Renal cortical epithelial cell (primary cell): ENCODE data around the gene MMAB. TPM values are rescaled to one million over a fixed set of nuclear protein-coding genes. Genes with fewer than 3 reads are reported as not detected.

Experiments
- DNase-seq: peaks from one replicate; pipeline ENCODE4 v3.0.0-alpha.2; 2011; ENCODE audit warnings: low read depth
- total RNA-seq: library from RNA; depleted of rRNA; stranded (reverse); fragments of >200 nt; gene quantifications from 2 replicates; pipeline ENCODE4 v1.2.3, GENCODE V29; 2014

MMAB gene
- total RNA-seq, 1 donor from 2014 or later, result 16.2 TPM

GRCh38 chr12:109559200-109559505 is 14.2 kb downstream of the MMAB start:
- DNase-seq, result no peak

DNA sequence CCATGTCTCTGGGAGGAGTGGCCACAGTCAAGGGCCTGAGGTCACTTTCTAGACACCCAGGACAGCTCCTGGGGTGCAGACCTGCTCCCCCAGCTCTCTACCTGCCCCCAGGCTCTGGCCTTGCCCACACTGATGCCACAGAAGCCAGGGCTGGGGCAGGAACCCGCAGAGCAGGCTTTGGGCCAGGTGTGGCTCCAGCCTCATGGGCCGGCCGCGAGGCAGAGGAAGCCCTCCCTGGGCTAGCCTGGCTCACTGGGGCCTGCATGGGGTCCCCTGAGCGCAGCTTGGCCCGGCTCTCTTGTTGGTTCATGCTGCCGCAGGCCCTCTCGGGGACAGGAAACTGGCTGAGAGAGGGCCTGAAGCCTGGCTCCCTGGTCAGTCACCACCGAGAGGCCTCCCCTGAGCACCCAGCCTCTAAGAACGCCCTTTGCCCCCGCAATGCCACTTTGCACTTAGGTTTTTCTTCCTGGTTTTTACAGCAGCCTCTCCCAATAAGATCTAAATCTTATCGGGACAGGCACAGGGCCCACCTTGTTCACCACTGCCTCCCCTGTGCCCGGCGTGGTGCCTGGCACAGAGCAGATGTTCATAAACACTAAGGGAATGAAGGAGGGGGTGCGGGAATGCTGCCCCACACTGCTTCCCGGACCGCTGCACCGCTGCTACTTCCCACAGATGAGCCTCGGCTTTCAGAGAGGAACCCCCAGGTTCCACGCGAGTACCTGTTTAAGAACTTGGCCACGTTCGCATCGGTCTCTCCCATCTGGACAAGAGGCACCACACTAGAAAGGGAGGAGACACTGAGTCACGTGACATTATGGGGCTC is 14.7 kb downstream of the MMAB start:
- DNase-seq, result no peak

- DNase-seq, result no peak
These were observed 15.5 kb downstream of the MMAB start for GRCh38 chr12:109557805-109558204.

- DNase-seq, result no peak
These were observed 16.1 kb downstream of the MMAB start for GRCh38 chr12:109557200-109557599.

DNA sequence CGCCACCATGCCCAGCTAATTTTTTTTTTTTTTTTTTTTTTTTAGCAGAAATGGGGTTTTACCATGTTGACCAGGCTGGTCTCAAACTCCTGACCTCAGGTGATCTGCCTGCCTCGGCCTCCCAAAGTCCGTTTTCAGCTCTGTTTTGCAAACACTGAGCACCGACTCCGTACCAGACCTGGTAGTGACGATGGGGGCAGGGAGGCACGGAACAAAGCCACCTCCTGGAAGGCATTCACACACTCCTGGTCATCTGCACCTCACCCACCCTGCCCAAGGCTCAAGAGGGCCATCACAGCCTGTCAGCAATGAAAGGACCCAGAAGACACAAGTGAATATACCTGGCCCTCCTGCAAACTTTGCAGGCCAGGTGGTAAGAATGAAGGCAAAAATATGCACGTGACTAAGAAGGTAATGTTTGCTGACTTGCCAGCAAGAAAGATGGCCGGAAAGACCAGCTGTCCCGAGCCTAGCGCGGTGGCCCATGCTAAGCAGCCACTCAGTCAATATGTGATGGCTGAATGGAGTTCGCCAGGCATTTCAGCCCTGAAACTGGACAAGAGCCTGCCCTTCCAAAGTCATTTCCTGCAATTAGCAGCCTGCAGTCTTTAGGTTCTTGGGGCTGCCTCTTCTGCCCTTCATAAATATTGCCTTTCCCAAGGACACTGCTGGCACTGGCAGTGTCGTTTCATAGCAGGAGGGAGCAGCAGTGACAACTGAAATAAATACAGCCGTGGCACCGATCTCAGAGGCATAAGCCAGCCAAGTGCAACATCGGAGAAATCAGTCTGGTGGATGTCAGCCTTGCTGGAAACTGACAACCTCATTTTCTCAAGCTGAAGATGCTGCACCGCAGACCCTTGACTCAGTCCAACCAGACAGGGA is 17.6 kb downstream of the MMAB start:
- no peak for DNase-seq

DNA sequence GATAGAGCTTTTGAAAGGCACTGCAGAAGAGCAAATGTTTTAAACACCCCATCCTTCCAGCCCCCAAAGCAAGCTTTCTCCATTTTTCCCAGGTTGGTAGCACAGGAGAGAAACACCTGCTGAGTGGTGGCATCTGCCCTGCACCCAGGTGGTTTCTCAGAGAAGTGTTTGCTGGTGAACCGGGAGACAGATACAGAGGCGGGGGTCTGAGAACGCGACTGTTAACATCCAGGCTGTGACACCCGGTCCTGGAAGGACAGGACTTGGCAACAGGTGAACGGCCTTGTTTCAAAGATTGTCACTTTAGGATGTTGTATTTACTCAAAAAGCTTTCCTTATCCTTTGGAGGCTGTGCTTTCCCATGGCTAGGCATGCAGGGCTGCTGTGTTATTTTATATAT is 18.5 kb downstream of the MMAB start:
- DNase-seq, result no peak

- no peak for DNase-seq
These were observed 19.3 kb downstream of the MMAB start for GRCh38 chr12:109553906-109554500.

DNA sequence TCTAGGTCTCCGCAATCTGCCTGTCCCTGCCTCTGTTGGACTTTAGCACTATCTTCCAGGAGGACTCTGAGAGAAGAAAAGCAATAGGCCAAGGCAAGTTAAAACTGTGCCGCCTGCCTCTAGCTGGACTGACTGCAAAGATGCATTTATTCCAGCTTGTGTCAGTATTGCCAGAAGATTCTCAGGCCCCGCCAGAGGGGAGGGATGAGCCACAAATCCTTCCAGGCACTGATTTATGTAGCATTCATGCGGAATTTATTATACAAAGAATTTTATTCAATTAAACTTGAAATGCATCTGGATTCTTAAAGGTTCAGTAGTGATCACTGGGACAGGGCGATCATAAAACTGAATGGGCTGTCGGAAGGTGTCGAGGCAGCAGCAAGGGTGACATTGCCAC is 19.8 kb downstream of the MMAB start:
- no peak for DNase-seq

- no peak for DNase-seq
These were observed 20.3 kb downstream of the MMAB start for GRCh38 chr12:109552971-109553370.

DNA sequence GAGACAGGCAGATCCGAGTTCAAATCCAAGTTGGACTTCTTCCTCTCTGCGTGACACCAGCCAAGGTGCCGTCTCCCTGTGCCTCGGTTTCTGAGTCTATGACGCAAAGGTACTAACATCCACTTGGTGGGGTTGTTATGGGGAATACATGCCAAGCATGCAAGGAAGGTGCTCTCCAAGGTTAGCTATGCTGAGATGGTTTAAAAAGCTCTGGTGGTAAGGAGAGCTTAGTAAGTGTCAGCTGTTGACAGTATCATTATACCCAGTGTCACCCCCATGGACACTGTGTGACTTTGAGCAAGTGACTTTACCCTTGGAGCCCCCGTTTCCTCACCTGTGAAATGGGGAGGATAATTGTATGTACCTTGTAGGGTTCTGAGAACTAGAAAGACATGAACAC is 22.2 kb downstream of the MMAB start:
- DNase-seq, result no peak

- DNase-seq, result no peak
These were observed 23.0 kb downstream of the MMAB start for GRCh38 chr12:109550281-109550680.

GRCh38 chr12:109549613-109550270 is 23.6 kb downstream of the MMAB start:
- peak; percentile 15 for DNase-seq

GRCh38 chr12:109548258-109548657 is 25.0 kb downstream of the MMAB start:
- DNase-seq, result no peak

- no peak for DNase-seq
These were observed 26.0 kb downstream of the MMAB start for GRCh38 chr12:109547286-109547685.

DNA sequence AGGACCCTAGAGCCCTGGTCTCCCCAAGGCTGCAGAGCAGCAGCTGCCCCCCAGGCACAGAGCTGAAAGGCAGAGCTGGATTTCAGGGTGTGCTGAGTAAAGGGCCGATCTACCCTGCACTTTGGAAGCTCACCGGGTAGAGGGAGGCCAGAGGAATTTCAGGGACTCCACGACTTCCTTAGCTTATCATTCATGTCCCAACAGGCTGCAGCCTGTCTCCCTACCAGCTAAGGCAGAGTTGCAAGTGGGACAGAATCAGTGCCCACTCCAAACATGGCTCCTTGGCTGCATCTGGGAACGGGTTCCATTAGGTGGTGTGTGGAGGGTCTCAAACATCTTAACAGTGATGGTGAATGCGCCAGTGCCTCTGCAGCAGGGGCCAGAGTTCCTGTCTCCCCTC is 27.5 kb downstream of the MMAB start:
- no peak for DNase-seq

DNA sequence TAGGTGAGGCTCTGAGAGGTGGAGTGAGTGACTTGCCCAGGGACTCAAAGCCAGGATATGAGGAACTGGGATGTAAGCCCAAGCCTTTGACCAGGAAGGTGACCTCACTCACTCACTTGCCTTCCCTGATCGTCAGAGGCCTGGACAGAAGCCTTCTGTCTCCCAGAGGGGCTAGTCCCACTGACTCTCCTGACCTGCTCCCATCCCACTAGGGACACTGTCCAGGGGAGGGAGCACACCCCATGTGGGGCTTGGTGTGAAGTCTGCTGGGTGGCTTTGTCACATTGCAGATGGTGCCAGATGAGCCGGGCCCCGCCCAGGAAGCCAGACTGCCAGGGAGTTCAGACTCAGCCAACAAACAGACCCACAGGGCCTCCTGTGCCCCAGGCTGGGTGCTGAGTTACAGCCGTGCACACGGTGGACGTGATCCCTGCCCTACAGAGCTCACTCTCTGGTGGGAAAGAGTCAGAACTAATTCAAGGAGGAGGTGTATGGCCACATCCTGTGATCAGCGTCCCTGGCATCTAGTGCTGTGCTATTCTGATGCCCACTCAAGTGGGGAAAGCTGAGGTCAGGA is 28.3 kb downstream of the MMAB start:
- DNase-seq, result peak; percentile 83

GRCh38 chr12:109542876-109543275 is 30.4 kb downstream of the MMAB start:
- DNase-seq, result no peak

DNA sequence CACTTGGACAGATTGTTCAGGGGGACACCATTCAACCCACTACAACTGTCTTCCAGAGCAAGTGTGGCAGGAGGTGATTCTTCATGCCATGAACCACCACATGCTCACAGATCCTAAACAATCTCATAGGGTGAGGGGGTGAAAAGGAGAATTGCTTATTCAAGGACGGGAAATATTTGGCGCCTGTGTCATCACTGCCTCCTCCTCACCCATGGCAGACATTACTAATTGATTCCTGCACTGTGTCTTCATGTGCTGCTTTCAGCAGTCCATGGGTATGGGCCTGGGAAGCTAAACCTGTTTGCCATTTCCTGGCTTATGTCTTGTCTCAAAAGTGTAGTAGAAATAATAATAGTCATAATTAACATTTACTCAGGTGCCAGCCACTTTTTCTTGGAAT is 31.3 kb downstream of the MMAB start:
- DNase-seq, result peak; percentile 23

DNA sequence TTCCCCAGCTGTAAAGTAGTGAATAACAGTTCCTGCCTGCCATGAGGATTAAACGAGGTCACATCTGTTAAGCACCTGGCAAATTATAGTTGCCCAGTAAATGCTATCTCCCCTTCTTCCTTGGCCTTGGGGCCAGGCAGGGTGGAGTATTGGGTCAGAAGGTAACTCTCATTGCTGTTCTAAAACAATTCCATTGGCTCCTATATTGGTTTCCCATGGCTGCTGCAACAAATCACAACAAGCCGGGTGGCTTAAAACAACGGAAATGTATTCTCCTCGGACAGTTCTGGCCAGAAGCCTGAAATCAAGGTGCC is 31.9 kb downstream of the MMAB start:
- DNase-seq, result no peak

DNA sequence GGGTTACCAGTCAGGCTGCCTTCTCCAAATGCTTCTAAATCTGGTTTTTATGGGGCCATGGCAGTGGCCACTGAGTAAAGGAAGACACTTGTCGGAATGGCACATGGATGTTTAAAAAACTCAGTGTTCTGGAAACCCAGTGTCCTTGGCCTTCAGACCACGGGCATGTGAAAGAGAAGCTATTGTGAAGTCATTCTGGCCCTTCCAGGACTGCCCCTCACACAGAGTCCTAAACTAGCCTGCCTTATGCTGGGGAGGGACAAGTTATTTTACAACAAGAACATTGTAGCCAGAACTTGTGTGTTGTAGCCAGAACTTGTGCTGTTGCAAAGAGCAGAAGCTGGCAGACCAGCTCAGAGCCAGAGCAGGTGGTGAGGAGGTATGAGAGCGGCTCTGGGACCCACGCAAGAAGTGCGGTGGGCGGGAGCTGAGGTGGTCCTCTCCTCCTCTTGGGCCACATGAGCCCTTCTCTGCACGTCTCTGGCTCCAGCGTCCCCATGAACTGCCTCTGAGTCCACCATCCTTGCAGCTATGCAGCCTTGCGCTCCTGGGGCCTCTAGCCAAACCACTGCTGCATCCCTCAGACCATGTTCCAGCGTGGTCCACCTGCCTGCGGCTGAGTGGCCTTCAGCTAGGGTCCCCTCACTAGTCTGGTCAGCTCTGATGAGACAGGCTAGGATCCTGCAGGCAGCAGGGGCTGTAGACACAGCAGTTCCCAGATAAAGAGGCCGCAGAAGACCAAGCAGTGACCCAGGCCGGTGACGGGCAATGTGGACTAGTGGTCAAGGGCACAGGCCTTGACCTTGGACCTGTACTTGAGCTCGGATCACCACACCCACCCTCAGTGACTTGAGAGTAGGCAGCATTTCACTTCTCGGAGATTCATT is 32.5 kb downstream of the MMAB start:
- DNase-seq, result no peak

DNA sequence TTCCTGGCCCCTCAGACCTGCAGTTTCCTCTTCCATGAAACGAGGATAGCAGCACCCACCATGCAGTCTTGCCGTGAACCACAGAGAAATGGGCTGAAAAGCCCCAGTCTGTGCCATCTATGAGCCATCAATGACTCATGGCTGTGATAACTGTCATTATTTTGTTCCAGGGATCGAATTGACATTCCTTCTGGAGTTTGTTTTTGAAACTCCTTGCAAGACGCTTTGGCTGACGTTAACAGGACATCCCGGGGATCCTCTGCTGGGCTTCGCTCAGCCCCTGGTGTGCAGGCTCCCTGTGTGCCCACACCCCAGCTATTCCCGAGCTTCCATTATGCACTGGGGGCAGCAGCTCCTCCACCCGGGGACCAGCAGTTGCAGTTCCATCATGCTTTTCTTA is 33.8 kb downstream of the MMAB start:
- DNase-seq, result no peak
